A172 (cell line): ENCODE measurements around the gene FOXP1. TPM values are rescaled to one million over a fixed set of nuclear protein-coding genes. Genes with fewer than 3 reads are reported as not detected.

ENCODE experiments used
- DNase-seq: peaks from one replicate; pipeline ENCODE4 v3.0.0-alpha.2; 2015; ENCODE audit warnings: low spot score
- total RNA-seq: library from RNA; depleted of rRNA; stranded (reverse); fragments of >200 nt; shearing (Covaris generic); gene quantifications from 2 replicates; pipeline ENCODE4 v1.2.3, GENCODE V29; 2014

FOXP1 gene
- total RNA-seq, 1 experiment from 2014 or later = 10.3 TPM

DNA sequence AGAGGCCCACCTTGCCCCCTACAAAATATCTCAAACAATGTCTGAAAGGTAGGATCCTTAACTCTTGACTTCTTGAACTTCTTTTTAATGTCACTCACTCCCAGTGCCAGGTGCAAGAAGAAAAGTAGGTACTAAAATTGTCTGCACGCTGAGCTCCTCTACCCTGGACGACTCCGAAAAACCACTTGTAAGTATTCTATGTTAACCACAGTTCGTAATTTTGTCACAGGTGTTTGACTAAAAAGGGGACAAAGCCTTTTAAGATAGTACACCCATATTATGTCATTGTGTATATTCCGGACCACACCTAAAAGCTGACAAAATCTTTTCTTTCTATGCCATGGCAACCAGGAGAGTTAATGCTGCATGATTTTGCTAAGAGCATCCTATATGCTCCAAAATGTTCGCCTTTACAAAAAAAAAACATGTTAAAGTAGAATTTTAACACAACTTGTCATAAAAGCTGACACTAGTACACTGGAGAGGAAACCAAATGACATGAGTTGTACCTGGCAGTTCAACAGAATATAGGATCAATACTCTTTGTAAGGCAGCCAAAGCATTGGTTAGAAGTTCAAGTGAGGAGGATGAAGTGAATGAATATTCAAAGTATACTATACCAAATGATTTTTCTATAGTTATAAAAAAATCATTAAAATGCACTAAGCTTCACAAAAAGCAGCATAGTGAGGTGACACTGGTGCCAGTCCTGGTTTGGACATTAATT, 210.5 kb downstream of the FOXP1 start:
- no peak for DNase-seq

DNA sequence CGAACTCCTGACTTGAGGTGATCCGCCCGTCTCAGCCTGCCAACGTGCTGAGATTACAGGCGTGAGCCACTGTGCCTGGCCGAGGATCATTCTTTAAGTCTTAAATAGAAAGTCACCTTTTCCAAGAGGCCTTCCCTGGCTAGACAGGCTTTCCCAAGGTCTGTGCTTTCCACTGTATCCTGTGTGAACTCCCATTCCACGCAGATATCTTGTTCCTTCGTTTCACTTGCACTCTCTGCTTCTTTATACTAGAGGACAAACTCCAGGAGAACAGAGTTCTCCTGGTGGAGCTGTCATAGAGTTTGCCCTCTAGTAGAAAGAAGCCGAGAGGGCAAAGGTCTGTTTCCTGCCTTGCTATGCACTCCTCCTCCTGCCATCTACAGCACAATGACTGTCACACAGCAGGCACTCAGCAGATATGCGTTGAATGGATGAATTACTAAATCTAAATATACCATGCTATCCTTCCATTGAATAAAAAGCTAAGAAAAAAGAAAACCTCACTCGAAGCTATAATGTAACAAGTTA, 211.2 kb downstream of the FOXP1 start:
- no peak for DNase-seq

DNA sequence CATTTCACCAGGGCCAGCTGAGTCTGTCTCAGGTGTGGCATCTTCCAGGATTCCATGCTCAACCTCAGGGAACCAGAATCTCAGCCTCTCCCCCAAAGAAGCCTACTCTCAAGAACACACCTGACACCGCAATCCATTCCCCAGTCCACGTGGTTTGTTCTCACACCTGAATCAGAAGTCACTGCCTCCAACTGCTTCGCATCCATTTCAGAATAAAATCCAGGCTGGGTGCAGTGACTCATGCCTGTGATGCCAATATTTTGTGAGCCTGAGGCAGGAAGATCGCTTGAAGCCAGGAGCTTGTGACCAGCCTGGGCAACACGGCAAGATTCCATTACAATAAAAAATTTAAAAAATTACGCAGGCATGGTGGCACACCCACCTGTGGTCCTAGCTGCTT, 212.2 kb downstream of the FOXP1 start:
- DNase-seq = peak; percentile 14

DNA sequence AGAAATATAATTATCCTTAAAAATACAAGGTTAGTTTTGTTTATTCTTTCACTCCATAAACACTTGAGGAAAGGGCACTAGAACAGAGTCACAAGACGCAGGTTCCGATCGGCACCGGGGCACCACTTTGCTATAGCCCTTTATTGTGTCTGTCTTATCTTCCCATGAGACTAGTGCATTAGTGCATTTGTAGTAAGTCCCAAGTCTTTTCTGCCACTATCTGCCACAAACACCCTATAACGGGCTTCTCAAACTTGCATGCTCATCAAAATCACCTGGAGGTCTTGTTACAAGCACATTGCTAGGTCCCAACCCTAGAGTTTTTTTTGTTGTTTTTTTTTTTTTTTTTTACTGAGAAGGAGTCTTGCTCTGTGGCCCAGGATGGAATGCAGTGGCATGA, 213.1 kb downstream of the FOXP1 start:
- DNase-seq = no peak

DNA sequence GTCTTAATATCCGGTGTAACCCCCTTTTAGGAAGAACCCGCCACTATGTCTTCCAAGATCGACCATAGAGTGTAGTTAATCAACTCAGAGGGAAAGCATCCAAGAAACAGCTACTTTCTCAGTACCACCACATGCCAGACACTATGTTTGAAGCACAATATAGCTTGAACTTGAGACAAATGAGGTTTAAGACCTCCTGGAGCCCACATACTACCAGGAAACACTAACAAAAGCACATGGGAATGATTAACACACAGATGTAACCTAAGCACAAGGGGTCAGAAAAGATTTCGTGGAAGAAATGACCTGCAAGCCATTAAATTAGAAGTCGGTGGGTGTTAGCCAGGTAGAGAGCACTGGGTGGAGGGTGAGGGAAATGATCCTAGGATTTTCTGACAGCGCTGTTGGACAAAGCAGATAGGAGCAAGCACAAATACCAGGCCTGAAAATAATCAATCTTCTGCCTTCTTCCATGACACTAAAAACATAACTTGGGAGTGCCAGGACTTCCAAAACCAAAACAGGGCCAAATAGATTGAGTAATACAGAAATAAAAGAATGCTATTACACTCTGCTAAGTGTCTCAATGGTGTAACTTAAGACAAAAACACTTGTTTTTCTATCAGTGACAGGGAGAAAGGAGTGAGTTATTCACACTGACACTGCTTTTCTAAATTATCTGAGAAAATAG, 213.7 kb downstream of the FOXP1 start:
- DNase-seq = no peak

DNA sequence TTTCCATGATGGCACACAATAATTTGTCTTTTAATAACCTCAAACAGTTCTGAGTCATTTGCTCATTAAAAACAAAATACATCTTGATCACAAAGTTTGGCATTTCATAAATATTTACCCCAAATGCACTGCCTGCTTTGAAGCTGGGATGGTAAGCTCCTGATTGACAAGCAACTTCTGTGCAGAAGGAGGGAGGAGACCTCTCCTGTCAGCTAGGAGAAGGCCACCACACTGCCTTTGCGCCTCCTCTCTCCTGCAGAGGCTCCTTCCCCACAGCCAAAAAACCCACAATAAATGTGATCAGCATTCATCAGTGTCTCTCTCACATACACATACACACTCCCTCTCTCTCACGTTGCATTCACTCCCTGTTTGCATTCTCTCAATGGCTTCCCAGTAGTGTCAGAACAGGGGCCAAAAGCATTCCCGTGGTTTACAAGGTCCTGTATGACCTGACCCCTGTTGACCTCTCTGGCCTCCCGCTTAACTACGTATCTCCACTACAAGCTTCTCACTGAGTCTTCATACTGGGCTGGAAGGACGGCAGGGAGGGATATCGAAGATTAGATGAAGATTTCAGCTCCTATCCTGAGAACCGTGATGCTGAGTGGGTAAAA, 216.4 kb downstream of the FOXP1 start:
- no peak for DNase-seq

DNA sequence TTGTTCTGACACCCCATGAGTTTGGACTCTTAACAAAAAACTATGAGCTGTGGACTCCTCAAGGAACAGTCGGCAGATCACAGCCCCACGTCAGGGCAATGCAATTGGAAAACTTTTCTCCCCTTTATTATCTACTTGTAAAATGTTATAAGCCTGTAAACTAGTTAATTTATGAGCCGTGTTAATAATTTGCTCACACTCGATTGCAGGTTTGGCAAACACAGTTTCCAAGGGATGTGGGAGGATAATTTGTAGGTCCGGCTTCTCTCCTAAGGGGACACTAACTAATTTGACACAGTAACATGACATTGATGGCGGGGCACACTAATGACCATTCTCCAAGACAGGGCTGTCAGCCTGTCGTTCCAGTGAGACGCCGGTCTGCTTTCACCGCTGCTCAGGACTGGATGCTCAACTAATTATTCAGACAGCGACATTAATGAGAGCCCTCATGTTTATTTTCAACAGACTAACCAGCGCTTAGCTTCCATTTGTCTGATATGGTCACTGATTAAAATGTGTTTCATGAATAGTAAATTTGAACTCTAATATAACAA, 222.1 kb downstream of the FOXP1 start:
- no peak for DNase-seq

DNA sequence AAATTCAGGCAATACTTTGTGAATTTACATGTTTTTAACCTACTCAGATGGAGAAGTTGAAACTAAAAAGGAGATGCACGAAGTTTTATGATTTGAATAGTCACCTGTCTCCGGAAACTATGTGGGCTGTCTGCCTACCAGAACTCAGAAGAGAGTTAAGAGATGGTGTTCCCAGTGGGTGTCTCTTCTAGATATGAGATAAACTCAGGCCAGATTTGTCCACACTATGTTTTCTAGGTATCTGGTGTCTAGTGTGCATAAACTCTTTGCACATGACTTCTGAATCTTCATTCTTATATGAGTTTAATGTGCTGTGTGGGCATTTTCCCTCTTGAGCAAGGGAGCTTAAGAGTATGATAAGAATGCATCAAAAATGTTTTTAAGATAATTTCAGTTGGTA, 222.8 kb downstream of the FOXP1 start:
- no peak for DNase-seq

DNA sequence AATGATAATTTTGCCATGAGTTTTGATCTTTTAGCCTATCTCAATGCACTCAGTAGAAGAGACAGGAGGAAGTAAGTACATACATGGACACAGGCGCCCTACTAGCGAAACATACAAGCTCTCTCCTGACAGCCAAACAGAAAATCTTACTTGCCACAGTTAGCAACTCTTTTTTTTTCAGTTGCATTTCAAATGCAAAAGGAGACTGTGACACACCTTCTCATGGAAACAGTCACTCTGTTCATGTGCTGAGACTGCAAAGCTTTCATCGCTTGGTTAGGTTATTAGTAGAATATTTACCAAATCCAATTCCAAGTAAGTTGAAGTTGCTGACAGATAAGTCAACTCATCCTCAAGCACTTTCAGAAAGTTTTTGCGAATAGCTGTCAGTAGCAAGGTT, 223.3 kb downstream of the FOXP1 start:
- no peak for DNase-seq

DNA sequence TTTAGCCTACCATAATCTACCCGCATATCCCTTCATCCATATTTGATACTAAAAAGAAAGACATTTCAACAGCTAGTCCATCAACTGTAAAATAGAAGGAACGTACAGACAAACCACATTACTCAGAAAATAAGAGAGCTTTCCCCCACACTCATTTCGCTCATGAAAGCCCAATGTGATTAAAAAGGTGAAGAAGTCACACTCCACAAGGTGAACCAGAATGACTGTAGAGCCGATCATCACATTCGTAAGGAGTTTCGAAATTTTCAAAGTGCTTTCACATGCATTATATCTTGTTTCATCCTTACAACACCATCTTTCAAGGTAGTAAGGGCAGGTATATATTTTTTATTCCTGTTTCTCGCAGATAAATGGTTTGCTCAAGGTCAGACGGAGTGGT, 225.3 kb downstream of the FOXP1 start:
- no peak for DNase-seq

DNA sequence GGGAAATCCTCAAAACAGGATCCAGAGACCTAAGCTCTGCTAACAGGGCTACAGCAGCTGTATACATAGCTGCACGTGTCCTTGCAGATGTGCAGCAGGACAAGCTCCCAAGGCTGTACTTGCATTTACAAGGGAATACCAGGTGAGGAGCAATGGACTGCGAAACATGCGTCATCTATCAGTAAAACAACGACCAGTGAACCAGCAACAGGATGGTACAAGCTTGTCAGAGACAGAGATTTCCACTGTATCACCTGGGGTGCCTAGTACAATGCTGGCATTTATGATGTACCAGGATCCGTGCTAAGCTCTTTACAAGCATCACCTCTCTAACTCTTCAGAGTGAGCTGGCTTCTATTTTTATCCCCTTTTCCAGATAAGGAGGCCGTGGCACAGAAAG, 227.3 kb downstream of the FOXP1 start:
- no peak for DNase-seq

DNA sequence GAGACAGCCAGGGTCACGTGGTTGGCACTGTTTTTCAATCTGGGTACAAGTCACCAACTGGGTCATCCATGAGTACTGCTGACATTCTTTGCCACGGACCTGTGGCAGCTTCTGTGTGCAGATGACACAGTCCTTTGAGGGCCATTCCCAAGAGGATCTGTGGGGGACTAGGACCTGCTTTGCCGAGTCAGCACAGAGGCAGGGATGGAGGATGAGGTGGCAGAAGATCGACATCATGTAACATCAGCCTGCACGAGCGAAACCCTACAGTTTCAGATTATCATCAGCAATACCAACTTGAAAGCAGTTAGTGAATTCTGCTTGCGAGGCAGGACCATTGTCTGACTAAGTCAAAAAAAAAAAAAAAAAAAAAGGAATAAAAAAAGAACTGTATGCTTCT, 227.7 kb downstream of the FOXP1 start:
- DNase-seq = no peak

DNA sequence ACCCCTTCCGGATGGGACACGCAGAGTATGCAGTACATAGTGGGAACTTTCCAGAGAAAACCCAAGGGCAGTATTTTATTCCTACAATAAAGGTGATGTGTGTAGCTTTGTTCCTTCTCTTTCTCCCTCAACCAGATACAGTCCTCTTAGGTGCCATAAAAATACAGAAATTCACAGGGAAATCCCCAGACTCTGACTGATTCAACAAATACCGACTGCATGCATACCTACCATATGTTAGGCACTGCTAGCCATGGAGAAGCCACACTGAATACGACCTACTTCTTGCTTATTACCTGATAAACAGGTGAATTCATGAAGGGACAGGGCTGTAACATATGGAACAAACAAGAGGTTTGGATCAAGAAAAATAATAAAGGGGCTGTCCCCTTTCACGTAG, 228.5 kb downstream of the FOXP1 start:
- DNase-seq = no peak

DNA sequence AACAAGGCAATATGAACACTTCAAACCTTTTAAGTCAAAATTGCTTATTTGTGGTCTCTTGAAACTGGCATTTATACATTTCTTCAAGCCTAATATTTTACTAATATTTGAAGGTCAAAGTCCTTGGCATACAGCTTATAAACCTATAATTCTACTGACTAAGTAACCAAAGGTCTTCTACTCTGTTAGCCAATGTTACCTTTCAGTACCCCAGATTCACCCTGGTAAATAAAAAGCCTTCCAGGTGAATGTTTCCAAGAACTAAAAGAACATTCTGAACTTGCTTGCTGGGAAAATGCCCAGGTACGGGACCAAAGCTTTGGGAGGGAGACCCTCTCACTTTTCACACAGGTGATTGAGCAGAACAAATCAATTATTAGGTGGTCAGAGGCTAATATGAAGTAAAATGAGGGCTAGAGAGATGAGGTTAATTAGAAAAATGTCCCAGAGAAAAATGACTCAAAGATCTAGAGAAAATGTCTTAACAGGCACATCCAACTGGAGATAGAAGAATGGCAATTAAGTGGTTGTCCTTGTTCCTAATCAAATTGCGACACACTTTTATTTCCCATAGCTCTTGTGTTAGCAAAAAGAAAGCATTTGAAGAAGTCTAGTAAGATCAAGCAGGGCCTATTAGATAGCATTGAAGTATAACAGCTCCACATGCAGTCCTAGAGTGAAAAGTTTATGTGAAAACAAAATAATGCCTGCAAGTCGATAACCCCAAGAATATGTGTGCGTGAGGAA, 232.0 kb downstream of the FOXP1 start:
- DNase-seq = no peak

DNA sequence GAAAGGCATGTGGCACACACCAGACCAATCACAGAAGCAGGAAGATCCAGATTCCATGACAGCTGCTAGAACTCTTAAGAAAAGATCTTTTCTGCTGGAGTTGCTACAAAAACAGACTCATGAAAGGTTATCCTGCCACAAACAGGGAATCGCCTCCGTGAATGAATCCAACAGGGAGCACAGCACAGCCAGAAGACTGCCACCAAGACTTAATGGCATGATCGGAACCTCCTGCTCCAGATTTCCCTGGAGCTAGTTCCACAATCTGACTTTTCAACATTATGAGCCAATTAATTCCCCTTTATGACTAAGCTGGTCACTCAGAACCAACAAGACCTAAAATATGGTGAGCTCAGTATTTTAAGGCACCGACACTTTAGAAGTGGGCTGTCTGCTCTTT, 232.5 kb downstream of the FOXP1 start:
- DNase-seq = no peak

DNA sequence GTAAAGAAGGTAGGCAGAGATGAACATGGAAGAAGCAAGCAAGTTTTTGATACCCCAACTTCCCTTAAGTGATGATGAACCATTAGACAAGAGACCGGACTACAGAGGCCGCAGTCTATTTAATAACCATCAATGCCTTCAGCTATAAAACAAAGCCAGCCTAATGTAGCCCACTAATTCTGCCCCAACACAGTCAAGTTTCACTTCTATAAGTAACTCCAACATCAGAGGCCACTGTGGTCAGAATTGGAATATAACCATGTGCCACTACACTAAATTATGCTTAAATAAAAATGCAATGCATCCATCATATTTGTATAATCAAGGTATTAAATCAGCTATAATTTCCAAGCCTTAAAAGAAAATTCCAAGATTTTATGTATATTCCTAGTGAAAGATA, 234.7 kb downstream of the FOXP1 start:
- DNase-seq = no peak

DNA sequence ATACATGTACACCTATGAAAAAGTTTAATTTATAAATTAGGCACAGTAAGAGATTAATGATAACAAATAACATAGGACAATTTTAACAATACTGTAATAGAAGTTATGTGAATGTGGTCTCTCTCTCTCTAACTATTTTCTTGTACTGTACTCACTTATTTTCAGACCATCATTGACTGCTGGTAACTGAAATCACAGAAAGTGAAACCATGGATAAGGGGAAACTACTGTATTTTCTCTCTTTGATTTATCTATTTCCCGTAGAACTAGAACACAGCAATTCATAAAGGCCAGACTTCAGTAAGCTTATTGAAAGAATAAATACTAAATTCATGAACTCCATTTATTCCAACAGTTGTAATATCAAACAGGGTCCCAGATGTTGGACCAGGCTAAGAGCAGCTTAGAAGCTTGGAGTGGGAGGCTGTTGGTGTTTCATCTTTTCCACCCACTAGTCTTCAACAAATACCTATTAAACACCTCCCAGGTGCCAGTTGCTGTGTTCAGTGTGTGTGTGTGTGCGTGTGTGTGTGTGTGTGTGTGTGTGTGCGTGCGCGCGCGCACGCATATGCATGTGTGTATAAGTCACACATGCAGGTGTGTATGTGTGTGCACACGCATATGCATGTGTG, 235.4 kb downstream of the FOXP1 start:
- no peak for DNase-seq

DNA sequence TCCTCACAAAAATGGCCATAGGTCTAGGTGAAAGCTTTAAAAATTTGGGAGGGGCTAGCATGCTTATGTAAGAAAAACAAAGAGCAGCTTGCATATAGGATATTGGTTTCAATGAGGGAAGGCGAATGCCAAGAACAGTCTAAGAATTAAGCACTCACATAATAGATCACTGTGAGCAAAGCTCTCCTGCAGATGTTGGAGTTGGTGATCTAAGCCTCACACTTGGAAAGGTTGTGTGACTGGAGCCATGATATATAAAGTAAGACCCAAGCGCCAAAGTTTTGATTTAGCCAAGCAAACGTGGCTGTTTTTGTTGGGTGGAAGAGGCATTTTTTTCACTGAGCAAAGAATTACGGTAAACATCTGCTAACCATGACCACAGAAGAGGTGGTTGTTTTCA, 237.5 kb downstream of the FOXP1 start:
- no peak for DNase-seq

DNA sequence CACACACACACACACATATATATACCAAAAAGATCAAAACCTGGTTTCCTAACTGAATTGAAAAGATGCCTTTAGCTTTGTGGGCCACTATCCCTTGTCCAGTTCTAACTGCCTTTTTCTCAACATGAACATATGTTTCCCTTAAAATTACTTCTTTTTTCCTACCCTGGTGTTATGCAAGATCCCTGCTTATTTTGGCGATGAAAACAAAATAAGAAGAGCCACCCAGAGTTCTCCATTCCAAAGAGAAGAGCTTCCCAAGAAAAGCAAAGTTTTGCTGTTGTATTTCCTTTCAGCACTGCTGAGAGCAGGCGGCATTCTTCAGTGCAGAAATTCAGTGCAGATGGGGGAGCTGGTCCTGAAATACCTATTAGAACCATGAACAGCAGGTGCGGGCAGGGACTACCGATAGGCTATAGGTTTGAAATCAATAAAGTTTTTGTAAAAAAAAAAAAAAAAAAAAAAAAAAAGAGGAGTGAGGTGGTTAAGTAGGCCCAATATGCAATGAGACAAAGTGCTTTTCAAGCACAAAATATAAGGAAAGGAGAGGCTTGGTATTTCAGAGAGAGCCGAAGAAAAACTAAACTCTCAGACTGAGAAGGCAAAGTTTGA, 238.0 kb downstream of the FOXP1 start:
- no peak for DNase-seq

DNA sequence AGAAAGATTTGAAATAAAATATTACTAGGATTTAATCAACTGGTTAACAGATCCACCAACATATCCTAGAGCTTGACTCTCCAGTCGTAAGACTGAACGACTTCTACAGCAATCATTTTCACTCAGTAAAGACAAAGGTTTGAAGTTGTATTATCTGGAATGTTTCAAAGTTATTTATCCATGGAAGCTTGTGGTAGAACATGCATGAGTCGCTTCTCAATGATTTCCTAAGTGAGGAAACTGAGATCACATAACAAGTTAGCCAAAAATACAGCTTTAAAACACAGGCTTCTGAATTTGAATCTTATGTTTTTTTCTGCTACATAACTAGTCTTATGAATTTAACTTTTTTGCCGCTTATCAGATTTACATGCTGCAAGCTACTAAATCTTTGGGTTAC, 241.8 kb downstream of the FOXP1 start:
- peak; percentile 22 for DNase-seq

DNA sequence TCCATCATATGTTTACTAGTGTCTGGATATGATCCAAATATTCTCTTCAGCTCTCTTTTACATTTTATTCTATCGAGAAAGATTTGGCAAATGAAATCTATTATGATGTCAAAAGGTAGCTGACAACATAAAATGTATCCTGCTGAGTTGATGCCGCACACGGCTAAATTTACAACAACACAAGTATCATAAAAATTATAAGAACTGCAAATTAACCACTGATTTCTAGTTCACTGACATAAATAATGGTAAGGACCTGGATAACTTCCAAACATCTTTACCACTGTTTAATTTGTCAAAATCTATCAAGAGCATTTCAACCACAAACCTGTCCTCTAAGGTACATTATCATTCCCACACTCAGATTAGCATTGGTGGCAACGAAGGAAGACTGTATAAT, 244.5 kb downstream of the FOXP1 start:
- DNase-seq = no peak
